ENCODE results near the gene TMEM30A.
A peak's percentile ranks its signal among the peaks of the same experiment; 100 is the strongest.

The TMEM30A gene

DNA sequence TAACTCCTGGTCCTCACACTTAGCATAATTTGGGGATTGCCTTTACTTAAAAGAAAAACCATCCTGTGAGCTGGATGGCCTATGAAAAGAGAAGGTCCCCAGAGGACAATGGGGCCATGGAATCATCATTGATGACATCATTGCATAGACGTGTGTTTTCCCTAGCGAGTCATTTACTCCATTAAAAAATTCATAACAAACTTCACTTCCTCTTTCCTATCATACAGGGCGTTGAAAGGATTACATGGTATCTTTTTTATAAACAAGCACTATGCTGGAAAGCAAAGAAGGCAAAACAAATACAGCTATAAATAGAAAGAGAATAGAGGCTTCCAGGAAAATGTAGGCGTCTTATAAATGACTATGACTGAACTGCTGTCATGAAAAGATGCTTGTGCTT is 67.4 kb downstream of the TMEM30A start:
- WGBS, 2 experiments (ENCODE audit: insufficient coverage in 2 of 2) = 60% methylated on average over 1 of the region's 4 CpGs; no CpG with 5 or more reads in 1 of the 2 experiments
- Histone ChIP-seq H3K4me1 (ENCODE audit: control insufficient read depth, insufficient read depth, low read length, poor library complexity, severe bottlenecking) (peaks cover 10% of the 10 kb centered on the region), H3K9me3 (ENCODE audit: control insufficient read depth, low read length) (no peaks in the 10 kb centered on the region), H3K36me3 (ENCODE audit: control insufficient read depth, insufficient read depth, low read length) (no peaks in the 10 kb centered on the region), H3K27ac (ENCODE audit: low read depth, low read length, severe bottlenecking) (no peak overlapping the region), H3K4me3 (ENCODE audit: extremely low read depth, insufficient read depth, low read length, poor library complexity, severe bottlenecking) (no peak overlapping the region)

DNA sequence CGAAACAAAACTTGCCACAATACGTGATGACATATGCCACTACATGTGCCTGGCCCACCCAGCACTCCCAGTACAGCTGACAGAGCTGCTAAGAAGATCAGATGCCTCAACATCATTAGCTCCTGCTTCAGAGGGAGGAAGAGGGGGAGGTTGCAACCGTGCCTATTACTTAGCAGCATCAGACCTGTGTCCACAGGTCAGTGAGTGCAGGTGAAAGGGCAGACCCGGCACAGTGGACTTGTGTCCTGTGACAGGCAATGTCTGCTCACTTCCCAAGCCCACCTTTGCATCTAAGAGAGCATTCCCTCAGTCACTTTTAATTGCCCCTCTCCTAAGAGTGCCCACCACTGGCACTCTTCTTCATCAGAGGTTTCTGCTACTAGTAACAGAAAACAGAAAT is 69.3 kb downstream of the TMEM30A start:
- Histone ChIP-seq H3K4me3 (ENCODE audit: extremely low read depth, insufficient read depth, low read length, poor library complexity, severe bottlenecking) (no peak overlapping the region), H3K27ac (ENCODE audit: low read depth, low read length, severe bottlenecking) (no peak overlapping the region), H3K36me3 (ENCODE audit: control insufficient read depth, insufficient read depth, low read length) (no peaks in the 10 kb centered on the region), H3K4me1 (ENCODE audit: control insufficient read depth, insufficient read depth, low read length, poor library complexity, severe bottlenecking) (peaks cover 12% of the 10 kb centered on the region), H3K9me3 (ENCODE audit: control insufficient read depth, low read length) (no peaks in the 10 kb centered on the region)
- 85 to 92% methylated on average over 3 to 4 of the region's 4 CpGs for WGBS, 2 experiments (ENCODE audit: insufficient coverage in 2 of 2)

DNA sequence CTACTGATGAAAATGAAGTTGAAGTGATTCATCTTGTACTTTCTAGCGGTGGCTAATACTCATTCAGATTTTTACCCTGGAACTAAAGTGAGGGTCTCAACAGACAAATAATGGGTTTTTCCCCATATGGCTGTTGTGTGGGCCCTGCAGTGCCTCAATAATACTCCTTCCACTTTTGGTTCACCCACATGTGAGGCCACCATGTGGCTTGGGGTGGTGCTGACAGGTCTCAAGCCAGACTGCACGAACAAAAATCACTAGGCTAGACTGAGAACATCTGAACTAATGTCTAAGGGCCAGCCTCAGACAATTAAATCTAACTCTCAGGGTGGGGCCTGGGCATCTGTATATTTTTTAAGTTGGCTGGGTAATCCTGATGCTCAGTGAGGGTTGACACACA is 70.9 kb downstream of the TMEM30A start:
- no peaks in the 10 kb centered on the region for H3K36me3 ChIP-seq (ENCODE audit: control insufficient read depth, insufficient read depth, low read length)
- no peak overlapping the region for H3K4me3 ChIP-seq (ENCODE audit: extremely low read depth, insufficient read depth, low read length, poor library complexity, severe bottlenecking)
- H3K27ac ChIP-seq (ENCODE audit: low read depth, low read length, severe bottlenecking) = no peak overlapping the region
- H3K9me3 ChIP-seq (ENCODE audit: control insufficient read depth, low read length) = no peaks in the 10 kb centered on the region
- H3K4me1 ChIP-seq (ENCODE audit: control insufficient read depth, insufficient read depth, low read length, poor library complexity, severe bottlenecking) = peaks cover 12% of the 10 kb centered on the region
- WGBS, 2 experiments (ENCODE audit: insufficient coverage in 2 of 2) = 83% methylated on average over 1 of the region's 2 CpGs; no CpG with 5 or more reads in 1 of the 2 experiments

DNA sequence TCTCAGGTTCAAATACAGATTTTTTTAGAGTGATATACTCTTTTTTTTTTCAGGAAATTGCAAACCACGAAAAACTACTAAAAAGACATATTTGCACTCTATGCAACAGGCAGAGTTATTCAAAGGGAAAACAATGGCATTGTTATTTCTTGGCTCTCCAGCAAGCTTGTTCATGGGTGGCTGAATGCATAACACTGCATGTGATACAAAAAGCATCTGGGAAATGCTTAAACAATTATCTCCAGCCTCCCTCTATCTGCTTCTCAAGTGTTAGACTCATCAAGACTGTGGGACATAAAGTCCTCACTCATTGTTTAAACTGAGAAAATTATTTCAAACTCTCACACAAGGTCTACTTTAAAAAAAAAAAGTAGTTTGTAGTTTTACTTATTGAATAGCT is 71.5 kb downstream of the TMEM30A start:
- Histone ChIP-seq H3K4me1 (ENCODE audit: control insufficient read depth, insufficient read depth, low read length, poor library complexity, severe bottlenecking) (peaks cover 12% of the 10 kb centered on the region), H3K9me3 (ENCODE audit: control insufficient read depth, low read length) (no peaks in the 10 kb centered on the region), H3K36me3 (ENCODE audit: control insufficient read depth, insufficient read depth, low read length) (no peaks in the 10 kb centered on the region), H3K4me3 (ENCODE audit: extremely low read depth, insufficient read depth, low read length, poor library complexity, severe bottlenecking) (no peak overlapping the region), H3K27ac (ENCODE audit: low read depth, low read length, severe bottlenecking) (no peak overlapping the region)
- WGBS, 2 experiments (ENCODE audit: insufficient coverage in 2 of 2) = 20% methylated on average over 1 of the region's 1 CpG; no CpG with 5 or more reads in 1 of the 2 experiments

DNA sequence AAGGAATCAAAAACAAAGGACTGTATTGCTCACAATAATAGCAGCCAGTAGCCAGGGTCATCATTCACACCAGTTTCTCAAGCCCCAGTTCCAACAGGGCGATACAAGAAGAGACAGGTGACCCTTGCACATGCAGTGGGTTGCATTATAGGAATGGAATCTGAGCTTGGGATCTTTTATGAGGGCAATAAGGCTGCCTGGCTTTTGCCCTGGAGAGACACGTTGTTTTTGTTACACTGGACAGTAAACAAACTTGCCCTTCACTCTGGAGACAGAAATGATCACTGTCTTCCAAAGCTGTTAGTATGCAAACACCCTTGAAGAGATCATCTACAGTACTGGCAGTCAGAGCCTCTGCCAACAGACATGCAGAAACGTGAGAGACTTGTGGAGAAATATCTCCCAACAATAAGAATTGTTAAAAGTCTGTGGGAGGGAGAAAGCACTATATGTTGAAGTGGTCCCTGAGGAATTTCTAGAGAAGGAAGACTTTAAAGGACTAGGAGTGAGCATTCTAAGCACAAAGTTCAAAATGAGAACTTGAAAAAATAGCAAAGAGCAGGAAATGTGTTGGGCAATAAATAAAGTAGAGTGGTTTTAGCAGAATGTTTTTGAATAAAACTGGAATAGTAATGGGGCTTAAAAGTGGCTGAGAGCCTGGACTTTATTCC is 72.5 kb downstream of the TMEM30A start:
- Histone ChIP-seq H3K36me3 (ENCODE audit: control insufficient read depth, insufficient read depth, low read length) (no peaks in the 10 kb centered on the region), H3K4me3 (ENCODE audit: extremely low read depth, insufficient read depth, low read length, poor library complexity, severe bottlenecking) (no peak overlapping the region), H3K4me1 (ENCODE audit: control insufficient read depth, insufficient read depth, low read length, poor library complexity, severe bottlenecking) (peaks cover 12% of the 10 kb centered on the region), H3K9me3 (ENCODE audit: control insufficient read depth, low read length) (no peaks in the 10 kb centered on the region), H3K27ac (ENCODE audit: low read depth, low read length, severe bottlenecking) (no peak overlapping the region)
- 25% methylated on average over 2 of the region's 3 CpGs; no CpG with 5 or more reads in 1 of the 2 experiments for WGBS, 2 experiments (ENCODE audit: insufficient coverage in 2 of 2)

DNA sequence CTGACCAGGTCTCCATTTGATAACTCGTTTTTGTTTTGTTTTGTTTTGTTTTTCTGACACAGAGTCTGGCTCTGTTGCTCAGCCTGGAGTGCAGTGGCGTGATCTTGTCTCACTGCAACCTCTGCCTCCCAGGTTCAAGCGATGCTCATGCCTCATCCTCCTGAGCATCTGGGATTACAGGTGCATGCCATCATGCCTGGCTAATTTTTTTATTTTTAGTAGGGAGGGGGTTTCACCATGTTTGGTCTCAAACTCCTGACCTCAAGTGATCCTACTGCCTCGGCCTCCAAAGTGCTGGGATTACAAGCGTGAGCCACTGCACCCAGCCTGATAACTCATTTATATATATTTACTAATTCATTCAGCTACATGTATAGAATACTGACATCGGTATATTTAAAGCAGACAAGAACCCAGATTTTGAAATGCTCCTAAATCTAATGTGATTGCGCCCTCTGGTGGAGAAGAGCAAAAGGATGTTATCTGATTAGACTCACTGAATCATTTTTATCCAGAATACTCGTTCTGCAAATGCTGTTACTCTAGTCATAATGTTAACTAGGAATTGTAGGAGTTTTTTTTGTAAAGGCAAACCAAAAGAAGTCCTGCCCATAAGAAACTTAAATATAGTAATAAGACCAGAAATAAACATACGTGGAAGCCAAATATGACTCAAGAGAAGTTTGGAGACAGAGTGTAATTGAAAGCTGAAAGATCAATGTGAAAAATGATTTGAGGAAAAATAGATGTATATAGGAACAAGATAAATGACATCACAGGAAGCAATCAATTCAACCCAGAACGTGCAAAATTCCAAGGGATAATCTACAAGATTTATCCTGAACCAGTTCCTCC is 73.5 kb downstream of the TMEM30A start:
- H3K27ac ChIP-seq (ENCODE audit: low read depth, low read length, severe bottlenecking) = no peak overlapping the region
- 56 to 94% methylated on average over 2 to 4 of the region's 10 CpGs for WGBS, 2 experiments (ENCODE audit: insufficient coverage in 2 of 2)
- no peak overlapping the region for H3K4me3 ChIP-seq (ENCODE audit: extremely low read depth, insufficient read depth, low read length, poor library complexity, severe bottlenecking)
- H3K36me3 ChIP-seq (ENCODE audit: control insufficient read depth, insufficient read depth, low read length) = no peaks in the 10 kb centered on the region
- H3K4me1 ChIP-seq (ENCODE audit: control insufficient read depth, insufficient read depth, low read length, poor library complexity, severe bottlenecking) = peaks cover 7% of the 10 kb centered on the region
- no peaks in the 10 kb centered on the region for H3K9me3 ChIP-seq (ENCODE audit: control insufficient read depth, low read length)

DNA sequence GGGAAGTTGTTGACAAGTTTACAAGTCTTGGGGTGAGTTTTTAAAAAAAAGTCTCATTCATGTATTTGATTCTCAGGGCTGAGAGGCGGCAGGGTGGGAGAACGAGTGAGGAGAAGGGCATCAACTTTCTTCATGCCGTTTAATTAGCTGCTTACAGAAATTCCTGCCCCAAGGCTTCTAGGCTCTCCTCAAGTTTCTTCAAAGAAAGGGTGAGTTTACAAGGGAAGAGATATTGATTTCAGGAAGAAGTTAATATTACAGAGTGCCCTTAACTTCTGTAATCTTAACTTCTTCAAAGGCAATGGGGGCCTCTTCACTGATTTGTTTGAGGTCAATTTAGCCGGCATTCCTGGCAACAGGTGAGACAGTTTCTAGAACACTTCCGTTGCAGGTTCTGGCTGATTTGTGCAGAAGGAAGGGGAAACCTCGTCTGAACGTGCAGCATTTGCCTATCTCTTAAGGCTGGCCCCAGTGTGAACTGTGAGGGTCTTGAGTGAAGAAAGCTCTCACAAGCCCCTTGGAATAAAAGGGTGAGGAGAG is 75.3 kb downstream of the TMEM30A start:
- peaks cover 7% of the 10 kb centered on the region for H3K4me1 ChIP-seq (ENCODE audit: control insufficient read depth, insufficient read depth, low read length, poor library complexity, severe bottlenecking)
- H3K36me3 ChIP-seq (ENCODE audit: control insufficient read depth, insufficient read depth, low read length) = no peaks in the 10 kb centered on the region

DNA sequence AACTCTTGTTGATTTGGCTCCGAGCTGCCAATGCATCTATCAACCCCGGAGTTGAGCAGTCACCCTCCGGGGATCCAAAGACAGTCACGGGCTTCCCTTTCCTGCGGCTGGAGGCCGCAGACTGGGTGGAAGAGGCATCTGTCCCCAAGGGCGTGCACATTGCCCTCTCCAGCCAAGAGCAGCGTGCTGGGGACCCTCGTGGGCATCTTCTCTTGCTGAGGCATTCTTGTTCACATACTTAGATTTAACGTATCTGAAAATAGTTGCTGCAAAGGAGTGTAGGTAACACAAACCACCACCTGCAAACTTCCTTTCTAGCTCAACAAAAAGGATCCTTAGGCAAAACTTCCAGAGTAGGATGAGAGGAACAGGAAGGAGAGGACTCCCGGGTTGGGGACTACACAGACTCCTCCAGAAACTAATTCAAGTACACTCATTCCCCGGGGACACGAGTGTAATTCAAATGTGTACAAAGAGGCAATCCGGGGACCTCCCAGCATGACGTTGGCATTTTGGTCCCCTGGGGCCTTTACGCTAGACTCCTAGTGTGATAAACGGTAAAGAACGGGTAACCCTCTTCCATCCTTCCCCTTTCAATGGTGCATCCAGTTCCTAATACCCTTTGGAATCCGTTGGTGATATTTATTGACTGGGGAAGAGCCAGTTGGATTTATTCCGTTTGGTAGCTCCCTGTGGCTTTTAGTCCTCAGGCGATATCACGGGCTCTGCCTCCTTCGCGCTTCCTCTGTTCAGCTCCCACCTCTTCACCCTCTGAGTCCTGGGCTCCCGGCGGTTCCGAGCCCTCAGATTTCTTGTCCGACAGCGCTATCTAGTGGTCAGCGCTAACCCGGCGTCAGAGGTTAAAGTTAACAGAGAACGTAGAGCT is 76.1 kb downstream of the TMEM30A start:
- Histone ChIP-seq H3K4me3 (ENCODE audit: extremely low read depth, insufficient read depth, low read length, poor library complexity, severe bottlenecking) (no peak overlapping the region), H3K9me3 (ENCODE audit: control insufficient read depth, low read length) (no peaks in the 10 kb centered on the region), H3K36me3 (ENCODE audit: control insufficient read depth, insufficient read depth, low read length) (no peaks in the 10 kb centered on the region), H3K27ac (ENCODE audit: low read depth, low read length, severe bottlenecking) (no peak overlapping the region), H3K4me1 (ENCODE audit: control insufficient read depth, insufficient read depth, low read length, poor library complexity, severe bottlenecking) (peaks cover 7% of the 10 kb centered on the region)
- WGBS, 2 experiments (ENCODE audit: insufficient coverage in 2 of 2) = 6 to 12% methylated on average over 21 to 22 of the region's 33 CpGs

More for the DNA sequence above, 75.3 kb downstream of the TMEM30A start:
- Histone ChIP-seq H3K27ac (ENCODE audit: low read depth, low read length, severe bottlenecking) (no peak overlapping the region), H3K9me3 (ENCODE audit: control insufficient read depth, low read length) (no peaks in the 10 kb centered on the region), H3K4me3 (ENCODE audit: extremely low read depth, insufficient read depth, low read length, poor library complexity, severe bottlenecking) (no peak overlapping the region)
- WGBS, 2 experiments (ENCODE audit: insufficient coverage in 2 of 2) = 53 to 69% methylated on average over 4 to 6 of the region's 7 CpGs

DNA sequence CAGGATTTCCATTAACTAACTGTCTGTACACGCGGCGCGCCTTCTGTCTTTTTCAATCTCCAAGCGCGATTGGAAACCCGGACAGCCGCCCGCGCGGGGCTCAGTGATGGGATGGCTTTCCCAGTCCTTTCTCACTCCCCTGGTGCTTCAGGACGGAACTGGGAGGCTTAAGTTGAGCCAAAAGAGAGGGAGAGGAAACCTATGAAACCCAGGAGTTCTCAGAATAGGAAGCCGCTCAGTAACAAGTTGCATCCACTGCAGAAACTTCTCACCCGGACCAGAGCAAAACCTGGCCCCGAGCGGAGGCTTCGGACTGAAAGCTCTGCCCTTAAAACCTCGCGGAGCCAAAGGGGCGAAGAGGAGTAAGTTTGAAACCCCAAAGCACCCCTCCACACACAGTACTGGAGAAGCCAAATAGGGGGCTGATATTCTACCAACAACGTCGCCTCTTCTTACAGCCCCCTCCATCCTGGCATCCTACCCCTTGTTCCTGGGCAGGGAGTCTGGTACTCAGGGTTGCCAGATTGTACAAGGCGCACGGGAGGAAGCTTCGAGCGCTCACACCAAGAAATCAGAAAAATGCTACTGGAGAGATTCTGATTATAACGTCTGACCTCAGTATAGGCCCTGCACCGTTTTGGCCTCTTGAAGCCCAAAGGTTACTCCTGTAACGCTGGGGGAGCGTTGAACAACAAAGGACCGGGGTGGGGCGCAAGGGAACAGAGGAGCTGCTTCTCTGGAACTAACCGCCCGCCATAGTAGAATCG is 77.8 kb downstream of the TMEM30A start:
- no peak overlapping the region for H3K27ac ChIP-seq (ENCODE audit: low read depth, low read length, severe bottlenecking)
- peak overlapping the region; percentile 44 for H3K4me3 ChIP-seq (ENCODE audit: extremely low read depth, insufficient read depth, low read length, poor library complexity, severe bottlenecking)
- H3K9me3 ChIP-seq (ENCODE audit: control insufficient read depth, low read length) = no peaks in the 10 kb centered on the region
- 1 to 5% methylated on average over 26 to 28 of the region's 35 CpGs for WGBS, 2 experiments (ENCODE audit: insufficient coverage in 2 of 2)
- no peaks in the 10 kb centered on the region for H3K4me1 ChIP-seq (ENCODE audit: control insufficient read depth, insufficient read depth, low read length, poor library complexity, severe bottlenecking)
- no peaks in the 10 kb centered on the region for H3K36me3 ChIP-seq (ENCODE audit: control insufficient read depth, insufficient read depth, low read length)

Measured in mesodermal cell (in vitro differentiated cells).